WTC11 (cell line): ENCODE data around the gene GALNT7.

Experiments used
- ARID4B ChIP-seq: sonication (generic); formaldehyde crosslinking; IDR thresholded peaks from 2 replicates; pipeline ENCODE4 v1.8.0; 2023; ENCODE audit warnings: missing genetic modification reagents, mild to moderate bottlenecking, borderline replicate concordance
- CBFB ChIP-seq: sonication (generic); formaldehyde crosslinking; IDR thresholded peaks from 2 replicates; pipeline ENCODE4 v1.8.1; 2022; ENCODE audit warnings: mild to moderate bottlenecking, low read depth, missing genetic modification reagents
- CREB1 ChIP-seq: sonication (generic); formaldehyde crosslinking; IDR thresholded peaks from 2 replicates; pipeline ENCODE4 v1.8.0; 2023; ENCODE audit warnings: mild to moderate bottlenecking, missing genetic modification reagents
- CTCF ChIP-seq: fragments of 200-600 bp; IDR thresholded peaks from 2 replicates; pipeline ENCODE4 v1.8.0; 2022; ENCODE audit warnings: antibody characterized with exemption
- ELF4 ChIP-seq: sonication (generic); formaldehyde crosslinking; IDR thresholded peaks from 2 replicates; pipeline ENCODE4 v1.8.1; 2022; ENCODE audit warnings: low read depth, mild to moderate bottlenecking, moderate library complexity, missing genetic modification reagents
- IRF1 ChIP-seq: sonication (generic); formaldehyde crosslinking; IDR thresholded peaks from 2 replicates; pipeline ENCODE4 v1.8.0; 2023; ENCODE audit warnings: missing genetic modification reagents
- NR1H2 ChIP-seq: sonication (generic); formaldehyde crosslinking; IDR thresholded peaks from 2 replicates; pipeline ENCODE4 v1.9.0; 2021; ENCODE audit warnings: mild to moderate bottlenecking, moderate library complexity, missing genetic modification reagents
- NR2C2 ChIP-seq: sonication (generic); formaldehyde crosslinking; IDR thresholded peaks from 2 replicates; pipeline ENCODE4 v1.8.0; 2022; ENCODE audit warnings: mild to moderate bottlenecking, missing genetic modification reagents
- SMAD3 ChIP-seq: sonication (generic); formaldehyde crosslinking; IDR thresholded peaks from 2 replicates; pipeline ENCODE4 v1.8.0; 2022; ENCODE audit warnings: missing genetic modification reagents, mild to moderate bottlenecking, borderline replicate concordance
- TEAD4 ChIP-seq: sonication (generic); formaldehyde crosslinking; IDR thresholded peaks from 2 replicates; pipeline ENCODE4 v1.8.0; 2022; ENCODE audit warnings: mild to moderate bottlenecking, missing genetic modification reagents
- TP53 ChIP-seq: sonication (generic); formaldehyde crosslinking; IDR thresholded peaks from 2 replicates; pipeline ENCODE4 v1.8.1; 2023; ENCODE audit warnings: mild to moderate bottlenecking, missing genetic modification reagents
- ZMAT4 ChIP-seq: fragments of 250-450 bp; sonication (Bioruptor Pico); IDR thresholded peaks from 2 replicates; pipeline ENCODE4 v1.9.0; 2021; ENCODE audit warnings: mild to moderate bottlenecking
- ZNF121 ChIP-seq: sonication (generic); formaldehyde crosslinking; IDR thresholded peaks from 2 replicates; pipeline ENCODE4 v1.8.0; 2023; ENCODE audit warnings: missing genetic modification reagents

- TF ChIP-seq CTCF (no peak), NR1H2 (CRISPR knock-in tag) (no peak), TEAD4 (CRISPR knock-in tag) (no peak), IRF1 (CRISPR knock-in tag) (no peak), SMAD3 (CRISPR knock-in tag) (no peak), ZNF121 (CRISPR knock-in tag) (no peak), CREB1 (CRISPR knock-in tag) (no peak), ARID4B (no peak), TP53 (CRISPR knock-in tag) (no peak), ZMAT4 (CRISPR knock-in tag) (no peak), NR2C2 (CRISPR knock-in tag) (no peak), ELF4 (CRISPR knock-in tag) (no peak), CBFB (no peak)
These were observed 66.4 kb downstream of the GALNT7 start for GRCh38 chr4:173235050-173235449.
